Activated CD4-positive, alpha-beta memory T cell treated with anti-CD3 and anti-CD28 coated beads, Interleukin-2, amount 10 ng/mL, durations not matched to agents 7 days and 5 days (primary cell): ENCODE measurements around the gene ADGRD1. TPM values are rescaled to one million over a fixed set of nuclear protein-coding genes. Genes with fewer than 3 reads are reported as not detected.
"Not testable (repeated sequence)": the region's sequence is repeated elsewhere in the genome, so short reads cannot be mapped to it uniquely, and the experiment has no call there.

ENCODE experiments used
- CTCF ChIA-PET: fragments of 350-600 bp; sonication (Branson Sonifier 250); formaldehyde crosslinking; loops from one replicate; lab custom pipeline; 2021; ENCODE audit warnings: antibody characterized with exemption, inconsistent platforms; lab: Charles Lee
- POLR2A ChIA-PET: fragments of 350-600 bp; sonication (Branson Sonifier 250); formaldehyde crosslinking; loops from one replicate; lab custom pipeline; 2021; ENCODE audit warnings: antibody characterized with exemption; lab: Charles Lee
- DNase-seq: peaks from one replicate; pipeline ENCODE4 v3.0.0-alpha.2; 2020
- H3K27ac Mint-ChIP-seq: one replicate; pipeline ENCODE4 v1.8.0; 2021; ENCODE audit warnings: mild to moderate bottlenecking, mixed read lengths
- H3K27me3 Mint-ChIP-seq: one replicate; pipeline ENCODE4 v1.8.0; 2021; ENCODE audit warnings: mixed read lengths
- H3K36me3 Mint-ChIP-seq: one replicate; pipeline ENCODE4 v1.8.0; 2021; ENCODE audit warnings: low read depth, mixed read lengths
- H3K4me1 Mint-ChIP-seq: one replicate; pipeline ENCODE4 v1.8.0; 2021; ENCODE audit warnings: mixed read lengths
- H3K4me3 Mint-ChIP-seq: one replicate; pipeline ENCODE4 v1.8.0; 2021; ENCODE audit warnings: mild to moderate bottlenecking, mixed read lengths
- H3K9me3 Mint-ChIP-seq: one replicate; pipeline ENCODE4 v1.8.0; 2021; ENCODE audit warnings: mixed read lengths
- total RNA-seq, 2 experiments: library from RNA; stranded (reverse); gene quantifications; one replicate each; pipeline ENCODE4 v1.2.3, GENCODE V29; 2021

Gene ADGRD1
- total RNA-seq, result under 1 TPM in 1 of 2 experiments, not detected in 1; 0.23 TPM

DNA sequence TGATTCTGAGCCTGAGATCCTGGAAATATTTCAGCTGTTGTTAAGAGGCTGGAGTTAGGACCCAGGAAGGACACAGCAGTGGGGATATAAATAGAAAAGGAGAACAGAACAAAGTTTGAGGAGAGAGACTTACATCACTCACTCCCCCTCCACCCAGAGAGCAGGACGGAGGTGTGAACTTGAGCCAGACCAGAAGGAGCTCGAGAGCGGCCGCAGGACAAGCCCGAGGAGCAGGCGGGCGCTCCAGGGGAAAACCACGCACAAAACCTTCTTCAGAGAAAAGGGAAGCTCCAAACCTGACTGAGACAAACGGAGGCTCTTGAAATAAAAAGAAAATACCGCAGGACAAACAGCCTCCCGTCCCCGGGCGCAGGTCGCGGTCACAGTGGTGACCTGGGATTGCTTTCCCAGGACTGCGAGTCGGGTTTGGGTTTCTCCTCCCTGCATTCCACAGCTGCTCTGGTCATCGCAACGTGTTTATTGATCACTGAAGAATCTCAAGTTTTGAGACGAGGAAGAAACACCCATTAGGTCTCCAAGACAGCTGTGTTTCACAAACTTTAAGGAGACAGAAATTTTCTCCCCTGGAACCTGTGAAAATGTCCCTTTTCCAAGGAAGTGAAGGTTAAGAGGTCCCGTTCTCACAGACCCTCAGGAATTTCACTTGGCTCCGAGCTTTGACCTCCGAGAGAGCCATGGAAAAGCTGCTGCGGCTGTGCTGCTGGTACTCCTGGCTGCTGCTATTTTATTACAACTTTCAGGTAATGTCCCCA is at the start of gene ADGRD1:
ADGRD1 (plus strand) TSS at position 137 of the 773 bp plus-strand sequence; CDS start at position 696, 559 bp downstream.
- Mint-ChIP-seq H3K27me3 (peaks cover 18% of the 10 kb centered on the region), H3K4me1 (no peaks in the 10 kb centered on the region), H3K4me3 (no peak within 1 kb of the TSS), H3K27ac (no peak within 1 kb of the TSS), H3K9me3 (no peaks in the 10 kb centered on the region), H3K36me3 (no peaks in the 10 kb centered on the region)
- CTCF ChIA-PET, result no interaction called here
- POLR2A ChIA-PET, result no interaction called here
- no peak for DNase-seq

GRCh38 chr12:130904064-130904463 is 49.6 kb upstream of the ADGRD1 start:
- H3K36me3 Mint-ChIP-seq, result no peaks in the 10 kb centered on the region
- H3K27ac Mint-ChIP-seq, result no peak overlapping the region
- H3K9me3 Mint-ChIP-seq, result no peaks in the 10 kb centered on the region
- H3K4me1 Mint-ChIP-seq, result no peaks in the 10 kb centered on the region
- no peak overlapping the region for H3K4me3 Mint-ChIP-seq
- CTCF ChIA-PET, result no interaction called here
- POLR2A ChIA-PET, result no interaction called here
- H3K27me3 Mint-ChIP-seq, result peaks cover 4% of the 10 kb centered on the region
- DNase-seq, result no peak

DNA sequence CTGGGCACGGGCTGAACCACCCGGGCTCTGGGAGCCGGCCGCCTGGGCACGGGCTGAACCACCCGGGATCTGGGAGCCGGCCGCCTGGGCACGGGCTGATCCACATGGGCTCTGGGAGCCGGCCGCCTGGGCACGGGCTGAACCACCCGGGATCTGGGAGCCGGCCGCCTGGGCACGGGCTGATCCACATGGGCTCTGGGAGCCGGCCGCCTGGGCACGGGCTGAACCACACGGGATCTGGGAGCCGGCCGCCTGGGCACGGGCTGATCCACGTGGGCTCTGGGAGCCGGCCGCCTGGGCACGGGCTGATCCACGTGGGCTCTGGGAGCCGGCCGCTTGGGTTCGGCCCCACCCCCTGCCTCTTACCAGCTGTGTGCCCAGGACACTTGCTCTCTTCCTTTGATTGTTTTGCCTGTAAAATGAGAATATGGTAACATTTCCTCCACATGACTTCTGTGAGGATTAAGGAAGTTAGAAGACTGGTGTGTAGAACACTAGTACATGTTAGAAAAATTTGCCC is 48.7 kb upstream of the ADGRD1 start:
- H3K4me3 Mint-ChIP-seq, H3K27me3 Mint-ChIP-seq, H3K9me3 Mint-ChIP-seq, DNase-seq, H3K4me1 Mint-ChIP-seq, CTCF ChIA-PET, H3K27ac Mint-ChIP-seq, H3K36me3 Mint-ChIP-seq, POLR2A ChIA-PET: not testable (repeated sequence)

DNA sequence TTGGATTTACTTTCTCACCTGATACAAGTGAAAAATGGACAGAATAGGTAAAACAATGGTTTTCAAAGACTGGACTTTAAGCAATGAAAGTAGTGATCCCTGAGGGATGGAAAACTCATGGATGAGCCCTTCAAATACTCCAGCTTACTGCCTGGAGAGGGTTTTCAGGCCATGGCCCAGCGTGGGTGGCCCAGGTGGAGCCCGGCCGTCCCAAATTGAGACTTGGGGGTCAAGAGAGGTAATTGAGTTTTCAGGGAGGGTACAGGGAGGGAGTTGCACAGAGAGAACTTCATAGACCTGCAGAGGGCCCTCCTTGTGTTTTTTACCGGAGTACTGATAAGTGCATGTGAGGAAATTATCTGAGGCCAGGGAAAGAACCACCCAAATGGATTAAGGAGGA is 44.6 kb upstream of the ADGRD1 start:
- Mint-ChIP-seq H3K27me3 (peaks cover 9% of the 10 kb centered on the region), H3K36me3 (no peaks in the 10 kb centered on the region), H3K9me3 (peaks cover 2% of the 10 kb centered on the region), H3K4me1 (no peaks in the 10 kb centered on the region), H3K27ac (no peak overlapping the region), H3K4me3 (no peak overlapping the region)
- CTCF ChIA-PET, result no interaction called here
- POLR2A ChIA-PET, result no interaction called here
- no peak for DNase-seq

- ChIA-PET CTCF (no interaction called here), POLR2A (no interaction called here)
- Mint-ChIP-seq H3K27me3 (peaks cover 19% of the 10 kb centered on the region), H3K4me3 (no peak overlapping the region), H3K4me1 (no peaks in the 10 kb centered on the region), H3K36me3 (no peaks in the 10 kb centered on the region), H3K27ac (no peak overlapping the region), H3K9me3 (peaks cover 2% of the 10 kb centered on the region)
- no peak for DNase-seq
These were observed 42.5 kb upstream of the ADGRD1 start for GRCh38 chr12:130911193-130911592.

GRCh38 chr12:130911933-130912332 is 41.8 kb upstream of the ADGRD1 start:
- POLR2A ChIA-PET, result no interaction called here
- Mint-ChIP-seq H3K27ac (no peak overlapping the region), H3K36me3 (no peaks in the 10 kb centered on the region), H3K4me1 (no peaks in the 10 kb centered on the region), H3K27me3 (peaks cover 27% of the 10 kb centered on the region), H3K9me3 (peaks cover 2% of the 10 kb centered on the region), H3K4me3 (no peak overlapping the region)
- DNase-seq, result no peak
- CTCF ChIA-PET, result no interaction called here

DNA sequence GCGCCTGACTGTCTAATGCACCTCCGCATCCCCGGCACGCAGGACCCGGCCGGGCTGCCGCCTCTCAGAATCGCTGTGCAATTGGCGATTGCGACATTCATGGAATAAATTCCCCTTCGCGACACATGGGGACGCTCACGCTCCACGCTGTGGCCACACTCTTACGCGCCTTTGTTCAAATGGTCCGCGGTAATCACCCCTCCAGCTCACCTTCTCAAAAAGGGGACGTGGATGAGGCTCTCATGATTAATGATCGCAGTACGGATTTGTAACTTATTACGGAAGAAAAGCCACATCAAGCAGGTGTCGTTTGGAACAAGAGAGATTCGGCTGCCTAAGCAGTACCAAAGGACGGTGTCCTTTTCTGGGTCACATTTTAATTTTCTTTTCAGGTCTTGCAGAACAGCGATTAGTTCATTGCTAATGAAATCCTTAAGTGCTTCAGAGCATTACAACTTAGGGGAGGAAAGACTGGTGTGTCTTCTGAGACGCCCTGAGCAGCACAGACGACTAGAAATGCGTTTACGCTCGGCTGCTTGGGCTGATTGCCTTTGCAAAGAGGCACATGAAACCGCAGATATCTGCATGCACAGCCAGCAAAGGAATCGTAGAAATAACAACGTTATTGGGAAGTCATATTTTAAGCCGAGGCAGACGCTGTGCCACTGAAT is 37.3 kb upstream of the ADGRD1 start:
- H3K36me3 Mint-ChIP-seq, result no peaks in the 10 kb centered on the region
- H3K9me3 Mint-ChIP-seq, result peaks cover 2% of the 10 kb centered on the region
- H3K27ac Mint-ChIP-seq, result no peak overlapping the region
- no peaks in the 10 kb centered on the region for H3K4me1 Mint-ChIP-seq
- no peak for DNase-seq
- CTCF ChIA-PET, result interaction anchor here (0.6 to 1.0 kb wide), 2 partner anchors 9 to 51 kb away, joined by 3 read pairs; no protein-coding TSS in a partner anchor
- H3K27me3 Mint-ChIP-seq, result peaks cover 31% of the 10 kb centered on the region
- H3K4me3 Mint-ChIP-seq, result no peak overlapping the region
- POLR2A ChIA-PET, result no interaction called here

GRCh38 chr12:130917607-130918006 is 36.1 kb upstream of the ADGRD1 start:
- no peak for DNase-seq
- Mint-ChIP-seq H3K4me1 (no peaks in the 10 kb centered on the region), H3K27me3 (peaks cover 34% of the 10 kb centered on the region), H3K36me3 (no peaks in the 10 kb centered on the region), H3K4me3 (no peak overlapping the region), H3K9me3 (no peaks in the 10 kb centered on the region), H3K27ac (no peak overlapping the region)
- POLR2A ChIA-PET, result no interaction called here
- CTCF ChIA-PET, result interaction anchor here (1.0 kb wide), 1 partner anchor 8 kb away, joined by 3 read pairs; no protein-coding TSS in a partner anchor

GRCh38 chr12:130919086-130919485 is 34.6 kb upstream of the ADGRD1 start:
- no peak overlapping the region for H3K4me3 Mint-ChIP-seq
- no peaks in the 10 kb centered on the region for H3K9me3 Mint-ChIP-seq
- DNase-seq, result no peak
- peaks cover 29% of the 10 kb centered on the region for H3K27me3 Mint-ChIP-seq
- no peak overlapping the region for H3K27ac Mint-ChIP-seq
- H3K36me3 Mint-ChIP-seq, result no peaks in the 10 kb centered on the region
- POLR2A ChIA-PET, result no interaction called here
- CTCF ChIA-PET, result no interaction called here
- H3K4me1 Mint-ChIP-seq, result no peaks in the 10 kb centered on the region

- no peak for DNase-seq
- Mint-ChIP-seq H3K36me3 (no peaks in the 10 kb centered on the region), H3K9me3 (no peaks in the 10 kb centered on the region), H3K4me1 (no peaks in the 10 kb centered on the region), H3K4me3 (no peak overlapping the region), H3K27me3 (peaks cover 23% of the 10 kb centered on the region), H3K27ac (no peak overlapping the region)
- POLR2A ChIA-PET, result no interaction called here
- CTCF ChIA-PET, result no interaction called here
These were observed 33.5 kb upstream of the ADGRD1 start for GRCh38 chr12:130920119-130920703.

- peaks cover 25% of the 10 kb centered on the region for H3K27me3 Mint-ChIP-seq
- no peak for DNase-seq
- ChIA-PET CTCF (no interaction called here), POLR2A (no interaction called here)
- no peak overlapping the region for H3K4me3 Mint-ChIP-seq
- no peaks in the 10 kb centered on the region for H3K4me1 Mint-ChIP-seq
- H3K36me3 Mint-ChIP-seq, result no peaks in the 10 kb centered on the region
- no peaks in the 10 kb centered on the region for H3K9me3 Mint-ChIP-seq
- H3K27ac Mint-ChIP-seq, result no peak overlapping the region
These were observed 32.9 kb upstream of the ADGRD1 start for GRCh38 chr12:130920723-130921381.

DNA sequence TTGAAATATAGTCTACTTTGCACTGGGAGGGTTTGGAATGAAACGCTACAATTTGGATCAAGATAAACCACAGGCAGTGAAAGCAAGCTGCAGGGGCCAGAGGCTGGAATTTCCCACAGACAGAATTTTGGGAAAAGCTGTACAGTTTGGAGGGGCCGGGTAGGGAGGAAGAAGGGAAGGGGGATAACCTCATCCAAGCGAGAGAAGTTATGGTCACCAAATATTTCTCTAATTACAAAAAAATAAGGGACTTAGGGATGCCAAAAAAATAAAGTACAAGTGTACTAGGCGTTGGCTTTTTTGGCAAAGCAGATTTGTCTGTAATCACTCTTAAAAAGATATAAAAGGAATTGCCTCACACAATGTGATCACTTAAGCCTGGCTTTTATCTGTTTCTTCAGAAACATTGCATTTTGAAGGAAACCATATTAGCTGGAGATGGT is 31.2 kb upstream of the ADGRD1 start:
- no peak overlapping the region for H3K4me3 Mint-ChIP-seq
- CTCF ChIA-PET, result interaction anchor here (0.6 kb wide), 1 partner anchor 668 kb away, joined by 4 read pairs; no protein-coding TSS in a partner anchor

More for the DNA sequence above, 31.2 kb upstream of the ADGRD1 start:
- POLR2A ChIA-PET, result no interaction called here
- Mint-ChIP-seq H3K27me3 (peaks cover 13% of the 10 kb centered on the region), H3K36me3 (no peaks in the 10 kb centered on the region), H3K4me1 (no peaks in the 10 kb centered on the region), H3K27ac (no peak overlapping the region), H3K9me3 (no peaks in the 10 kb centered on the region)
- DNase-seq, result no peak
